Gastrocnemius medialis (tissue), 4 donors: ENCODE data around the gene NLK. TPM values are rescaled to one million over a fixed set of nuclear protein-coding genes. Genes with fewer than 3 reads are reported as not detected.
A peak's percentile ranks its signal among the peaks of the same experiment; 100 is the strongest.

ENCODE experiments used
- ATAC-seq, 2 donors: fragments of 150-250 bp; one replicate each; pipeline ENCODE4 v1.9.1; 2016
- DNase-seq, 2 donors: peaks; one replicate each; pipeline ENCODE4 v3.0.0-alpha.2; 2019
- H3K27ac ChIP-seq, 4 donors: fragments of 200-600 bp; sonication (generic); 1 replicate in 1 of 4; 2 replicates in 3 of 4; pipeline ENCODE4 v1.5.1; 2016 to 2018; ENCODE audit warnings: mild to moderate bottlenecking in 2 of 4, moderate library complexity in 1 of 4
- H3K27me3 ChIP-seq, 3 donors: fragments of 200-600 bp; sonication (generic) in 2 of 3; 1 replicate in 1 of 3; 2 replicates in 2 of 3; pipeline versions ENCODE4 v1.5.1 to v1.6.0; 2016 to 2019; ENCODE audit warnings: mild to moderate bottlenecking in 1 of 3, moderate library complexity in 1 of 3
- H3K36me3 ChIP-seq, 2 donors: fragments of 200-600 bp; sonication (generic) in 1 of 2; one replicate each; pipeline ENCODE4 v1.5.1; 2017 to 2018
- H3K4me1 ChIP-seq, 2 donors: fragments of 200-600 bp; sonication (generic) in 1 of 2; one replicate each; pipeline ENCODE4 v1.5.1; 2016 to 2017; ENCODE audit warnings: mild to moderate bottlenecking in 2 of 2
- H3K4me3 ChIP-seq, 4 donors: fragments of 200-600 bp; sonication (generic) in 3 of 4; 1 replicate in 1 of 4; 2 replicates in 3 of 4; pipeline ENCODE4 v1.5.1; 2016 to 2019; ENCODE audit warnings: mild to moderate bottlenecking in 2 of 4
- H3K9me3 ChIP-seq, 3 donors: fragments of 200-600 bp; sonication (generic) in 2 of 3; 1 replicate in 1 of 3; 2 replicates in 2 of 3; pipeline ENCODE4 v1.5.1; 2016 to 2019
- POLR2A ChIP-seq, 2 donors: fragments of 450-650 bp; IDR thresholded peaks; one replicate each; pipeline ENCODE4 v1.6.1; 2017; ENCODE audit warnings: antibody characterized with exemption in 2 of 2, mild to moderate bottlenecking in 2 of 2, moderate library complexity in 2 of 2
- in situ Hi-C, 4 donors: fragments of 200-750 bp; cut with MboI; loops; one replicate each; pipeline versions ENCODE4 v1.15.0 to v1.8.0; 2017; ENCODE audit warnings: low sequenced_read_pairs in 4 of 4
- intact Hi-C: fragments of 100-400 bp; cut with DNase I; formaldehyde crosslinking; loops from one replicate; pipeline ENCODE4 v1.15.1; 2023; ENCODE audit warnings: low total_unique reads
- total RNA-seq, 4 donors: library from RNA; depleted of rRNA; stranded (reverse); fragments of >200 nt; gene quantifications; one replicate each; pipeline versions ENCODE4 v1.1.0 to v1.2.3, GENCODE V29; 2016
- TF ChIP-seq, protein P1 (sequence below), 5 experiments: fragments of 450-650 bp in 3 of 5; fragments of 200-600 bp in 2 of 5; sonication (generic) in 2 of 5; IDR thresholded peaks in 4 of 5; conservative IDR thresholded peaks in 1 of 5; 1 replicate in 4 of 5; 2 replicates in 1 of 5; pipeline ENCODE4 v1.5.1; 2016 to 2019; ENCODE audit warnings: antibody characterized with exemption in 5 of 5, mild to moderate bottlenecking in 3 of 5, moderate library complexity in 3 of 5

NLK gene
- total RNA-seq, 4 donors from 2014 or later: 6.5 to 11.0 (median 9.1) TPM

- Histone ChIP-seq H3K27ac (peak overlapping the region; percentile 89 to 95 (median 92)), H3K4me1 (peaks cover 30 to 34% of the 10 kb centered on the region in 2 donors), H3K4me3 (peak overlapping the region; percentile 38 to 97 (median 82)), H3K36me3 (no peaks in the 10 kb centered on the region), H3K9me3 (no peaks in the 10 kb centered on the region), H3K27me3 (no peaks in the 10 kb centered on the region)
- DNase-seq (no peak), ATAC-seq (no peak)
- no peak for TF ChIP-seq POLR2A (IDR thresholded peaks at IDR 0.05)
- TF ChIP-seq, protein P1, sequence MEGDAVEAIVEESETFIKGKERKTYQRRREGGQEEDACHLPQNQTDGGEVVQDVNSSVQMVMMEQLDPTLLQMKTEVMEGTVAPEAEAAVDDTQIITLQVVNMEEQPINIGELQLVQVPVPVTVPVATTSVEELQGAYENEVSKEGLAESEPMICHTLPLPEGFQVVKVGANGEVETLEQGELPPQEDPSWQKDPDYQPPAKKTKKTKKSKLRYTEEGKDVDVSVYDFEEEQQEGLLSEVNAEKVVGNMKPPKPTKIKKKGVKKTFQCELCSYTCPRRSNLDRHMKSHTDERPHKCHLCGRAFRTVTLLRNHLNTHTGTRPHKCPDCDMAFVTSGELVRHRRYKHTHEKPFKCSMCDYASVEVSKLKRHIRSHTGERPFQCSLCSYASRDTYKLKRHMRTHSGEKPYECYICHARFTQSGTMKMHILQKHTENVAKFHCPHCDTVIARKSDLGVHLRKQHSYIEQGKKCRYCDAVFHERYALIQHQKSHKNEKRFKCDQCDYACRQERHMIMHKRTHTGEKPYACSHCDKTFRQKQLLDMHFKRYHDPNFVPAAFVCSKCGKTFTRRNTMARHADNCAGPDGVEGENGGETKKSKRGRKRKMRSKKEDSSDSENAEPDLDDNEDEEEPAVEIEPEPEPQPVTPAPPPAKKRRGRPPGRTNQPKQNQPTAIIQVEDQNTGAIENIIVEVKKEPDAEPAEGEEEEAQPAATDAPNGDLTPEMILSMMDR (IDR thresholded peaks at IDR 0.05 in 4 of 5, conservative IDR thresholded peaks at IDR 0.05 in 1 of 5): no peak
- in situ Hi-C loops: loop anchor here in 1 of 4 donors (10.0 kb wide), 1 partner anchor 294 kb away; the partner anchor contains the start of genes IFT20 and TNFAIP1
- intact Hi-C loops: loop anchor here (2.0 kb wide), 2 partner anchors 148 to 294 kb away; partner anchors contain the start of genes IFT20, LYRM9 and TNFAIP1
Observed at GRCh38 chr17:28040406-28040805, 2.1 kb upstream of the NLK start.

DNA sequence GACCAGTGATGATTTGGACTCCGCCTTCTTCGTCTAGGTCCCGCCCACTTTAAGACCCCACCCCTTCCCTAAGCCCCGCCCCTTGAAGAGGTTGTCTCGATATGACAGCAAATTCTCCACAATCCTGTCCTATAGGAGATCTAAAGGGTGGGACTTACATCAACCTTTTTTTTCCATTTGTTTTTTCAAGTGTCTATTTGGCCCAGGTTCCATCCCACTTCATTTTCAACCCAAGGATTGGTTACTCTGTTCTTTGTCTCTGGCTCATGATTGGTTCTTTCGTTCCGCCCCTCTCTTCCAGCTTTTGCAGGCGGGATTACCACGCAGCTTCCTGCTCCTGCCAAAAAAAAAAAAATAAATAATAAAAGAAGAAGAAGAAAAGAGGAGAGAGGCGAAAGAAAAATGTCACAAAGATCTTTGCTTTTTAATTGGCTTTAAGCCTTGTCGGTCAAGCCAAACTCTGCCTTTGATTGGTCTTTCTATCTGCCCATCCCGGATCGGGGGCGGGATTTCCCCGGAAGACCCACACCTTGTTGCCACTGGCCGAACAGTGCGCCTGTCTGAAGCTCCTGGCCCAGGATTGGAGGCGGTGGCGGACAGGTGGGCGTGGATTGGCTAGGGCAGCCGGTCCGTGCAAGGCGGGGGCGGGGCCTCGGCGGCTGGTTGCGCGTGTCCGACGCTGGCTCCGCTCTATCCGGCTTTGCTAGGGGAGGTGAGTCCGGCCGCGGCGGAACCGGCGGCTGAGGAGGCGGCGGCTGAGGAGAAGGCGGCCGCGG, 1.2 kb upstream of the NLK start:
- Histone ChIP-seq H3K27ac (peak overlapping the region; percentile 89 to 95 (median 92)), H3K27me3 (no peaks in the 10 kb centered on the region), H3K9me3 (no peaks in the 10 kb centered on the region), H3K4me1 (peaks cover 36 to 38% of the 10 kb centered on the region in 2 donors), H3K4me3 (peak overlapping the region; percentile 80 to 97 (median 86)), H3K36me3 (no peaks in the 10 kb centered on the region)
- DNase-seq: peak; percentile 100
- in situ Hi-C loops (loop anchor here in 1 of 4 donors (10.0 kb wide), 1 partner anchor 294 kb away; the partner anchor contains the start of genes IFT20 and TNFAIP1), intact Hi-C loops (loop anchor here (2.0 kb wide), 2 partner anchors 148 to 294 kb away; partner anchors contain the start of genes IFT20, LYRM9 and TNFAIP1)
- TF ChIP-seq, protein P1 (IDR thresholded peaks at IDR 0.05 in 4 of 5, conservative IDR thresholded peaks at IDR 0.05 in 1 of 5): no peak
- peak; percentile 59 to 72 for TF ChIP-seq POLR2A (IDR thresholded peaks at IDR 0.05)
- ATAC-seq: peak; percentile 94 to 97

DNA sequence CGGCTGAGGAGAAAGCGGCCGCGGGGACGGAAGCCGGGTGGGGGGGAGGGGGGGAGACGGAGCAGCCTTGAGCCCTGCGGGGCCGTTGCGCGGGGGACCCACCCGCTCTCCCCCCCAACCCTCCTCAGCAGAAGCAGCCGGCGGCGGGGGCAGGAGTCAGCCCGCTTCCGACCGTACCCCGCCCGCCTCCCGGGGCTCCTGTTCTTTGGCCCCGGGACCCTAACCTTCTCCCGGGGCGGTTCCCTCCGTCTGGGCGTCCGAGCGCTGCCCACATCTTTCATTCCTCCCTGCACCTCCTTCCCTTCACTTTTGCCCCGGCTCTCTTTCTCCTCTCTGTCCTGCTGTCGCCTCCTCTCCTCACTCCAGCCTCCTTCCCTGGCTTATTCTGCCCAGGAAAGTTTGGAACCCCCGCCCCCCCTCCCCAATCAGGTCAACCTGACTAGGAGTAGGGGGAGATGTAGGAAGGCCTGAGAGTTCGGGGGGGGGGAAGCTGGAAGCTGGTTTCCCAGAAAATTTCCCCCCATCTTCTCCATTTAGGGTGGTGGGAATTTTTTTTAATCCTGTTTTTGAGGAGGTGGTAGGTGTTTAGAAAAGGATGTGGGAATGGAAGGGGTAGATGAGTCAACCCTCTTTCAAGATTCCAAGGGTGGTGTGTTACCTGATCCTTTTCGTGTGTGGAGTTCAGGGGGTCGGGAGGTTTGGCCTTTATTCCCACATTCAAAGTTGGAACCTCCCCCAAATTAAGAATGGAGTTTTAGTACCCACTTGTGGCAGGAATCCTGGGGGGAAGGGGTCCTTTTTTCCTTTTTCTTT, 427 bp upstream of the NLK start:
- Histone ChIP-seq H3K36me3 (no peaks in the 10 kb centered on the region), H3K9me3 (no peaks in the 10 kb centered on the region), H3K4me3 (peak overlapping the region; percentile 80 to 97 (median 86)), H3K4me1 (peaks cover 43 to 46% of the 10 kb centered on the region in 2 donors), H3K27ac (peak overlapping the region; percentile 89 to 95 (median 92)), H3K27me3 (no peaks in the 10 kb centered on the region)
- intact Hi-C loops (loop anchor here (2.0 kb wide), 2 partner anchors 149 to 293 kb away; partner anchors contain the start of genes IFT20, LYRM9 and TNFAIP1), in situ Hi-C loops (loop anchor here in 1 of 4 donors (10.0 kb wide), 1 partner anchor 293 kb away; the partner anchor contains the start of genes IFT20 and TNFAIP1)
- peak; percentile 6 to 23 for ATAC-seq
- TF ChIP-seq, protein P1 (IDR thresholded peaks at IDR 0.05 in 4 of 5, conservative IDR thresholded peaks at IDR 0.05 in 1 of 5): no peak
- TF ChIP-seq POLR2A (IDR thresholded peaks at IDR 0.05): peak in 1 of 2 donors; percentile 13
- peak in 1 of 2 donors; percentile 17 for DNase-seq

GRCh38 chr17:28042721-28043291, 329 bp downstream of the NLK start:
- intact Hi-C loops: no loop called here
- DNase-seq (no peak), ATAC-seq (no peak)
- no peak for TF ChIP-seq POLR2A (IDR thresholded peaks at IDR 0.05)
- TF ChIP-seq, protein P1 (IDR thresholded peaks at IDR 0.05 in 4 of 5, conservative IDR thresholded peaks at IDR 0.05 in 1 of 5): no peak
- in situ Hi-C loops: loop anchor here in 1 of 4 donors (10.0 kb wide), 1 partner anchor 292 kb away; the partner anchor contains the start of genes IFT20 and TNFAIP1
- H3K4me3 ChIP-seq: peak overlapping the region in 3 of 4 donors; percentile 80 to 89 (median 83)
- H3K36me3 ChIP-seq: no peaks in the 10 kb centered on the region
- peak overlapping the region in 1 of 4 donors; percentile 89 for H3K27ac ChIP-seq
- H3K27me3 ChIP-seq: no peaks in the 10 kb centered on the region
- H3K4me1 ChIP-seq: peaks cover 50% of the 10 kb centered on the region in 2 donors
- H3K9me3 ChIP-seq: no peaks in the 10 kb centered on the region
